Type B pancreatic cell (in vitro differentiated cells): ENCODE measurements around the gene PPP1R12C. TPM values are rescaled to one million over a fixed set of nuclear protein-coding genes. Genes with fewer than 3 reads are reported as not detected.
A peak's percentile ranks its signal among the peaks of the same experiment; 100 is the strongest.
"Not testable (repeated sequence)": the region's sequence is repeated elsewhere in the genome, so short reads cannot be mapped to it uniquely, and the experiment has no call there.

Experiments
- DNase-seq: peaks from one replicate; pipeline ENCODE4 v3.0.0; 2021; ENCODE audit warnings: mixed read lengths; ENCODE audit not compliant: unreplicated experiment; ENCODE audit errors: extremely low spot score
- H3K27ac Mint-ChIP-seq: 2 replicates; pipeline ENCODE4 v1.8.0; 2021; ENCODE audit warnings: mild to moderate bottlenecking, mixed read lengths
- H3K27me3 Mint-ChIP-seq: 2 replicates; pipeline ENCODE4 v1.8.0; 2021; ENCODE audit warnings: mixed read lengths
- H3K36me3 Mint-ChIP-seq: 2 replicates; pipeline ENCODE4 v1.8.0; 2021; ENCODE audit warnings: mixed read lengths
- H3K4me1 Mint-ChIP-seq: one replicate; pipeline ENCODE4 v1.8.0; 2021; ENCODE audit warnings: mixed read lengths; ENCODE audit not compliant: unreplicated experiment
- H3K4me3 Mint-ChIP-seq: 2 replicates; pipeline ENCODE4 v1.8.0; 2021; ENCODE audit warnings: mild to moderate bottlenecking, mixed read lengths
- H3K9me3 Mint-ChIP-seq: 2 replicates; pipeline ENCODE4 v1.8.0; 2021; ENCODE audit warnings: mixed read lengths
- CTCF ChIP-seq: fragments of 200-600 bp; sonication (generic); conservative IDR thresholded peaks from 2 replicates; pipeline ENCODE4 v1.5.0; 2021; ENCODE audit warnings: antibody characterized with exemption, mild to moderate bottlenecking
- total RNA-seq: library from RNA; stranded (reverse); gene quantifications from 2 replicates; pipeline ENCODE4 v1.2.1, GENCODE V29; 2021; ENCODE audit warnings: low replicate concordance

PPP1R12C gene
- total RNA-seq, 1 donor from 2014 or later: 102 TPM

GRCh38 chr19:55066107-55066709 is 51.2 kb downstream of the PPP1R12C start:
- Mint-ChIP-seq H3K36me3 (no peaks in the 10 kb centered on the region), H3K27ac (peak overlapping the region; percentile 46), H3K4me1 (peaks cover 13% of the 10 kb centered on the region), H3K9me3 (no peaks in the 10 kb centered on the region), H3K4me3 (no peak overlapping the region), H3K27me3 (peaks cover 56% of the 10 kb centered on the region)
- TF ChIP-seq CTCF: no peak
- no peak for DNase-seq

- not testable (repeated sequence) for DNase-seq, H3K4me3 Mint-ChIP-seq, H3K36me3 Mint-ChIP-seq, H3K27ac Mint-ChIP-seq, H3K9me3 Mint-ChIP-seq
- H3K27me3 Mint-ChIP-seq: peaks cover 55% of the 10 kb centered on the region
- H3K4me1 Mint-ChIP-seq: peaks cover 15% of the 10 kb centered on the region
Observed at GRCh38 chr19:55065516-55065915, 51.9 kb downstream of the PPP1R12C start.

- Mint-ChIP-seq H3K9me3 (no peaks in the 10 kb centered on the region), H3K36me3 (peaks cover 8% of the 10 kb centered on the region), H3K27ac (peak overlapping the region; percentile 85), H3K4me3 (peak overlapping the region; percentile 90), H3K27me3 (peaks cover 39% of the 10 kb centered on the region), H3K4me1 (peaks cover 11% of the 10 kb centered on the region)
- no peak for DNase-seq
- no peak for TF ChIP-seq CTCF
Observed at GRCh38 chr19:55063492-55063843, 54.0 kb downstream of the PPP1R12C start.

GRCh38 chr19:55062735-55063491 is 54.5 kb downstream of the PPP1R12C start, which contains the start of gene RDH13:
RDH13 (minus strand) TSS chr19:55063148; CDS start chr19:55063032, 116 bp downstream.
- H3K4me1 Mint-ChIP-seq: peaks cover 11% of the 10 kb centered on the region
- DNase-seq: peak; percentile 98
- H3K9me3 Mint-ChIP-seq: no peaks in the 10 kb centered on the region
- peaks cover 11% of the 10 kb centered on the region for H3K36me3 Mint-ChIP-seq
- peak within 1 kb of the TSS; percentile 85 for H3K27ac Mint-ChIP-seq
- peak within 1 kb of the TSS; percentile 90 for H3K4me3 Mint-ChIP-seq
- H3K27me3 Mint-ChIP-seq: peaks cover 33% of the 10 kb centered on the region
- TF ChIP-seq CTCF: no peak

- H3K36me3 Mint-ChIP-seq: peaks cover 18% of the 10 kb centered on the region
- H3K9me3 Mint-ChIP-seq, H3K27me3 Mint-ChIP-seq, DNase-seq: not testable (repeated sequence)
- peak overlapping the region; percentile 67 for H3K4me3 Mint-ChIP-seq
- peaks cover 11% of the 10 kb centered on the region for H3K4me1 Mint-ChIP-seq
- H3K27ac Mint-ChIP-seq: peak overlapping the region; percentile 92
Observed at GRCh38 chr19:55060287-55060686, 57.1 kb downstream of the PPP1R12C start.

- H3K27ac Mint-ChIP-seq: no peak overlapping the region
- H3K27me3 Mint-ChIP-seq: peaks cover 3% of the 10 kb centered on the region
- no peak for TF ChIP-seq CTCF
- DNase-seq: no peak
- H3K4me1 Mint-ChIP-seq: peaks cover 11% of the 10 kb centered on the region
- no peak overlapping the region for H3K4me3 Mint-ChIP-seq
- no peaks in the 10 kb centered on the region for H3K9me3 Mint-ChIP-seq
- peaks cover 18% of the 10 kb centered on the region for H3K36me3 Mint-ChIP-seq
Observed at GRCh38 chr19:55058781-55059610, 58.4 kb downstream of the PPP1R12C start.
